ENCODE data around the gene SLC25A21.

GRCh38 chr14:37057776-37058175, 114.6 kb downstream of the SLC25A21 start:
- TF ChIP-seq, protein P1, sequence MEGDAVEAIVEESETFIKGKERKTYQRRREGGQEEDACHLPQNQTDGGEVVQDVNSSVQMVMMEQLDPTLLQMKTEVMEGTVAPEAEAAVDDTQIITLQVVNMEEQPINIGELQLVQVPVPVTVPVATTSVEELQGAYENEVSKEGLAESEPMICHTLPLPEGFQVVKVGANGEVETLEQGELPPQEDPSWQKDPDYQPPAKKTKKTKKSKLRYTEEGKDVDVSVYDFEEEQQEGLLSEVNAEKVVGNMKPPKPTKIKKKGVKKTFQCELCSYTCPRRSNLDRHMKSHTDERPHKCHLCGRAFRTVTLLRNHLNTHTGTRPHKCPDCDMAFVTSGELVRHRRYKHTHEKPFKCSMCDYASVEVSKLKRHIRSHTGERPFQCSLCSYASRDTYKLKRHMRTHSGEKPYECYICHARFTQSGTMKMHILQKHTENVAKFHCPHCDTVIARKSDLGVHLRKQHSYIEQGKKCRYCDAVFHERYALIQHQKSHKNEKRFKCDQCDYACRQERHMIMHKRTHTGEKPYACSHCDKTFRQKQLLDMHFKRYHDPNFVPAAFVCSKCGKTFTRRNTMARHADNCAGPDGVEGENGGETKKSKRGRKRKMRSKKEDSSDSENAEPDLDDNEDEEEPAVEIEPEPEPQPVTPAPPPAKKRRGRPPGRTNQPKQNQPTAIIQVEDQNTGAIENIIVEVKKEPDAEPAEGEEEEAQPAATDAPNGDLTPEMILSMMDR (IDR thresholded peaks at IDR 0.05; ENCODE audit: low read depth, low read length, poor library complexity, severe bottlenecking) = no peak
- TF ChIP-seq EZH2phosphoT487 (IDR thresholded peaks at IDR 0.05; ENCODE audit: borderline replicate concordance, low read length) = no peak

Measured in DOHH2 (cell line).